RWPE1 (cell line): ENCODE data around the gene LZTS2.

ENCODE experiments used
- CTCF ChIA-PET: fragments of 350-600 bp; sonication (Branson Sonifier 250); formaldehyde crosslinking; extraction: SDS; loops from one replicate; lab custom pipeline; 2021; lab: Yijun Ruan, JAX
- POLR2A ChIA-PET: fragments of 400-600 bp; formaldehyde crosslinking; extraction: SDS; loops from one replicate; lab custom pipeline; 2020; ENCODE audit warnings: antibody characterized with exemption; ENCODE audit not compliant: low non-redundant PET; lab: Yijun Ruan, JAX
- DNase-seq: peaks from one replicate; pipeline ENCODE4 v3.0.0; 2012; ENCODE audit warnings: low spot score
- H3K27ac ChIP-seq: fragments of 450-650 bp; 2 replicates; pipeline ENCODE4 v1.5.1; 2017
- CTCF ChIP-seq: fragments of 450-650 bp; conservative IDR thresholded peaks from 2 replicates; pipeline ENCODE4 v1.5.1; 2017; ENCODE audit warnings: low read depth, mild to moderate bottlenecking

The LZTS2 gene

GRCh38 chr10:101014230-101014884 lies 14.7 kb downstream of the LZTS2 start:
- CTCF ChIA-PET: interaction anchor here (0.5 to 3.7 kb wide), 28 partner anchors 12 to 835 kb away, joined by 3 to 57 read pairs (median 4); partner anchors contain the start of genes LZTS2, PDZD7 and SFXN3

GRCh38 chr10:101014966-101015581 lies 15.5 kb downstream of the LZTS2 start:
- H3K27ac ChIP-seq: peak overlapping the region; percentile 28
- CTCF ChIA-PET: interaction anchor here (0.5 to 3.7 kb wide), 26 partner anchors 12 to 836 kb away, joined by 3 to 57 read pairs (median 4); partner anchors contain the start of gene LZTS2
- DNase-seq: peak; percentile 81
- no peak for TF ChIP-seq CTCF
- POLR2A ChIA-PET: no interaction called here

More at GRCh38 chr10:101014230-101014884, 14.7 kb downstream of the LZTS2 start:
- POLR2A ChIA-PET: no interaction called here
- DNase-seq: peak; percentile 69
- peak overlapping the region; percentile 28; the same call in 1 of the 2 replicates for H3K27ac ChIP-seq
- TF ChIP-seq CTCF: peak; percentile 86

- no peak for TF ChIP-seq CTCF
- H3K27ac ChIP-seq: peak overlapping the region; percentile 28
- POLR2A ChIA-PET: no interaction called here
- CTCF ChIA-PET: interaction anchor here (0.7 to 3.7 kb wide), 7 partner anchors 11 to 81 kb away, joined by 3 to 57 read pairs (median 7); partner anchors contain the start of gene LZTS2
- DNase-seq: no peak
These were observed 16.0 kb downstream of the LZTS2 start for GRCh38 chr10:101015582-101015973.

- ChIA-PET CTCF (interaction anchor here (0.7 to 3.7 kb wide), 7 partner anchors 14 to 49 kb away, joined by 3 to 48 read pairs (median 5); partner anchors contain the start of genes LZTS2, PDZD7 and SFXN3), POLR2A (no interaction called here)
- DNase-seq: no peak
- no peak for TF ChIP-seq CTCF
- no peak overlapping the region for H3K27ac ChIP-seq
These were observed 17.2 kb downstream of the LZTS2 start for GRCh38 chr10:101016814-101017213.

GRCh38 chr10:101018118-101018599 lies 18.6 kb downstream of the LZTS2 start:
- POLR2A ChIA-PET: interaction anchor here (0.6 kb wide), 1 partner anchor 9 kb away, joined by 3 read pairs; no protein-coding TSS in a partner anchor
- no peak for TF ChIP-seq CTCF
- DNase-seq: no peak
- CTCF ChIA-PET: interaction anchor here (0.5 to 1.7 kb wide), 14 partner anchors 10 to 348 kb away, joined by 3 to 8 read pairs (median 4); partner anchors contain the start of genes LZTS2, PDZD7 and SFXN3
- no peak overlapping the region for H3K27ac ChIP-seq
